VCaP (cell line): ENCODE measurements around the gene FRMPD4.

Source experiments
- H3K27ac ChIP-seq: fragments of 450-650 bp; 2 replicates; pipeline ENCODE4 v1.5.1; 2017
- CTCF ChIP-seq: fragments of 450-650 bp; conservative IDR thresholded peaks from 2 replicates; pipeline ENCODE4 v1.5.1; 2017; ENCODE audit warnings: mild to moderate bottlenecking, moderate library complexity

FRMPD4 gene

GRCh38 chrX:12672367-12673106, 534.3 kb downstream of the FRMPD4 start:
- no peak overlapping the region for H3K27ac ChIP-seq
- no peak for TF ChIP-seq CTCF

GRCh38 chrX:12673487-12673886, 535.2 kb downstream of the FRMPD4 start:
- H3K27ac ChIP-seq: no peak overlapping the region
- no peak for TF ChIP-seq CTCF

GRCh38 chrX:12679522-12679921, 541.2 kb downstream of the FRMPD4 start:
- no peak overlapping the region for H3K27ac ChIP-seq
- TF ChIP-seq CTCF: no peak

GRCh38 chrX:12681047-12681446, 542.8 kb downstream of the FRMPD4 start:
- H3K27ac ChIP-seq: peak overlapping the region; percentile 63
- no peak for TF ChIP-seq CTCF

GRCh38 chrX:12685541-12685940, 547.3 kb downstream of the FRMPD4 start:
- H3K27ac ChIP-seq: no peak overlapping the region
- no peak for TF ChIP-seq CTCF

- H3K27ac ChIP-seq: no peak overlapping the region
- TF ChIP-seq CTCF: no peak
These were observed 548.1 kb downstream of the FRMPD4 start for GRCh38 chrX:12686331-12686730.

- H3K27ac ChIP-seq: no peak overlapping the region
- no peak for TF ChIP-seq CTCF
These were observed 552.4 kb downstream of the FRMPD4 start for GRCh38 chrX:12690646-12691045.
